HepG2 (cell line): ENCODE measurements around the gene ZDHHC8. TPM values are rescaled to one million over a fixed set of nuclear protein-coding genes. Genes with fewer than 3 reads are reported as not detected.

ENCODE experiments used
- ATRX ChIP-seq: sonication (generic); formaldehyde crosslinking; IDR thresholded peaks from 2 replicates; pipeline ENCODE4 v1.4.0; 2020; ENCODE audit warnings: missing genetic modification reagents, borderline replicate concordance
- BATF2 ChIP-seq: sonication (generic); formaldehyde crosslinking; IDR thresholded peaks from 2 replicates; pipeline ENCODE4 v1.8.0; 2022; ENCODE audit warnings: mild to moderate bottlenecking, missing genetic modification reagents, moderate library complexity
- CHD2 ChIP-seq: IDR thresholded peaks from 2 replicates; pipeline ENCODE4 v1.6.1; 2011; ENCODE audit warnings: low read depth, low read length, improper control_type of control experiment
- CTCF ChIP-seq: sonication (generic); formaldehyde crosslinking; IDR thresholded peaks from 2 replicates; pipeline ENCODE4 v1.5.0; 2020; ENCODE audit warnings: mild to moderate bottlenecking, missing genetic modification reagents, moderate library complexity
- GMEB1 ChIP-seq: sonication (generic); formaldehyde crosslinking; IDR thresholded peaks from 2 replicates; pipeline ENCODE4 v1.5.1; 2020; ENCODE audit warnings: missing genetic modification reagents, mild to moderate bottlenecking, borderline replicate concordance
- HDAC1 ChIP-seq: sonication (generic); formaldehyde crosslinking; IDR thresholded peaks from 2 replicates; pipeline ENCODE4 v1.5.1; 2020; ENCODE audit warnings: mild to moderate bottlenecking, missing genetic modification reagents
- HDAC6 ChIP-seq: fragments of 200-600 bp; sonication (generic); IDR thresholded peaks from 2 replicates; pipeline ENCODE4 v1.7.0; 2017; ENCODE audit warnings: mild to moderate bottlenecking, antibody characterized with exemption, low read length, low read depth
- KDM4B ChIP-seq: sonication (generic); formaldehyde crosslinking; IDR thresholded peaks from 2 replicates; pipeline ENCODE4 v1.4.0; 2020; ENCODE audit warnings: missing genetic modification reagents
- MBD4 ChIP-seq: IDR thresholded peaks from 2 replicates; pipeline ENCODE4 v1.6.1; 2012; ENCODE audit warnings: low read length, inconsistent platforms, borderline replicate concordance
- NFIB ChIP-seq: sonication (generic); formaldehyde crosslinking; IDR thresholded peaks from 2 replicates; pipeline ENCODE4 v1.9.0; 2021; ENCODE audit warnings: missing genetic modification reagents, mild to moderate bottlenecking, borderline replicate concordance
- SRY ChIP-seq: sonication (generic); formaldehyde crosslinking; IDR thresholded peaks from 2 replicates; pipeline ENCODE4 v1.8.0; 2022; ENCODE audit warnings: mild to moderate bottlenecking, missing genetic modification reagents
- THRA ChIP-seq: sonication (generic); formaldehyde crosslinking; IDR thresholded peaks from 2 replicates; pipeline ENCODE4 v1.4.0; 2020; ENCODE audit warnings: missing genetic modification reagents, borderline replicate concordance
- ZNF101 ChIP-seq: sonication (generic); formaldehyde crosslinking; IDR thresholded peaks from 2 replicates; pipeline ENCODE4 v1.4.0; 2020; ENCODE audit warnings: mild to moderate bottlenecking, low read depth, missing genetic modification reagents, borderline replicate concordance
- ZNF12 ChIP-seq: sonication (generic); formaldehyde crosslinking; IDR thresholded peaks from 2 replicates; pipeline ENCODE4 v1.5.0; 2020; ENCODE audit warnings: missing genetic modification reagents
- ZNF609 ChIP-seq: sonication (generic); formaldehyde crosslinking; IDR thresholded peaks from 2 replicates; pipeline ENCODE4 v1.4.0; 2020; ENCODE audit warnings: mild to moderate bottlenecking, missing genetic modification reagents, borderline replicate concordance
- ZNF816 ChIP-seq: sonication (generic); formaldehyde crosslinking; IDR thresholded peaks from 2 replicates; pipeline ENCODE4 v1.8.0; 2022; ENCODE audit warnings: missing genetic modification reagents, mild to moderate bottlenecking, borderline replicate concordance
- ZNF841 ChIP-seq: sonication (generic); formaldehyde crosslinking; IDR thresholded peaks from 2 replicates; pipeline ENCODE4 v1.8.1; 2023; ENCODE audit warnings: missing genetic modification reagents, borderline replicate concordance
- polyA plus RNA-seq, 8 experiments: library from polyadenylated mRNA; depleted of rRNA in 3 of 8; stranded (reverse) in 7 of 8; unstranded in 1 of 8; fragments of >200 nt; fragmentation: Illumina TruSeq in 4 of 8; extraction: Trizol in 4 of 8; gene quantifications; 2 replicates each; pipeline versions ENCODE4 v1.2.1 to v1.2.3, GENCODE V29; 2011 to 2016; ENCODE audit warnings: low read depth in 4 of 8, missing spikeins in 1 of 8, mixed read lengths in 1 of 8; ENCODE audit not compliant: insufficient read depth in 1 of 8
- total RNA-seq, 5 experiments: library from RNA; depleted of rRNA; stranded (reverse); fragments of >200 nt; fragmentation: Illumina TruSeq; extraction: Trizol; gene quantifications; 2 replicates each; pipeline ENCODE4 v1.2.3, GENCODE V29; 2016; ENCODE audit warnings: low read depth in 1 of 5

The ZDHHC8 gene
- total and polyA plus RNA-seq, 2 of the 13 experiments (the other 11 are each of a cell fraction or from before 2014, with no cell fraction given) = 7.5 to 21.3 TPM

- TF ChIP-seq ZNF12 (CRISPR knock-in tag) = no peak
- TF ChIP-seq ATRX = no peak
- TF ChIP-seq KDM4B (CRISPR knock-in tag) = 0 out of 2 replicates have a peak, but pooled peaks have one; percentile 12
- no peak for TF ChIP-seq ZNF841
- no peak for TF ChIP-seq ZNF816 (CRISPR knock-in tag)
- no peak for TF ChIP-seq CHD2
- no peak for TF ChIP-seq HDAC6
- no peak for TF ChIP-seq BATF2 (CRISPR knock-in tag)
- TF ChIP-seq NFIB = no peak
- peak; percentile 68; the same call in 1 of the 2 replicates for TF ChIP-seq HDAC1 (CRISPR knock-in tag)
- no peak for TF ChIP-seq MBD4
- TF ChIP-seq THRA = peak; percentile 70; the same call in 1 of the 2 replicates
- 0 out of 2 replicates have a peak, but pooled peaks have one; percentile 28 for TF ChIP-seq ZNF609 (CRISPR knock-in tag)
- no peak; the same call in 1 of the 2 replicates for TF ChIP-seq GMEB1
- TF ChIP-seq ZNF101 (CRISPR knock-in tag) = no peak
- TF ChIP-seq SRY = no peak
- TF ChIP-seq CTCF (CRISPR knock-in tag) = peak; percentile 87
These were observed 2.5 kb upstream of the ZDHHC8 start (continued) for GRCh38 chr22:20128902-20129746.
